ENCODE data around the gene TCF25. TPM values are rescaled to one million over a fixed set of nuclear protein-coding genes. Genes with fewer than 3 reads are reported as not detected.

TCF25 gene
- total RNA-seq, 1 donor from 2014 or later: 193 TPM

DNA sequence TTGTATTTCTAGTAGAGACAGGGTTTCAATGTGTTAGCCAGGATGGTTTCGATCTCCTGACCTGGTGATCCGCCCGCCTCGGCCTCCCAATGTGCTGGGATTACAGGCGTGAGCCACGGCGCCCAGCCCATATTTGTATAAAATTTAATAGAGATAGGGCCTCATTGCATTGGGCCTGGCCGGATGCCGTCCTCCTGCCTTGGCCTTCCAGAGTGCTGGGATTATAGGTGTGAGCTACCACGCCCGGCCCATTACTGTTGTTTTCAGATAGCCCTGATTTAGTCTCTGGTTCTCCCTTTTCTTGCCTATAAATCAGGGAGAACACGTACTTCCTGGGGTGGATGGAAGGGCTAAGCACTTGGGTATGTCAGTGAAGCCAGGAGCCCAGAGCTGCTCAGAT lies 78.7 kb downstream of the TCF25 start:
- no peaks in the 10 kb centered on the region for H3K9me3 Mint-ChIP-seq (ENCODE audit: unreplicated experiment)
- TF ChIP-seq CTCF (IDR thresholded peaks at IDR 0.05; ENCODE audit: insufficient read depth, low read depth, low read length) (no peak), EZH2 (IDR thresholded peaks at IDR 0.05; ENCODE audit: insufficient read depth, low read length) (no peak)
- peaks cover 44% of the 10 kb centered on the region for H4K20me1 ChIP-seq (ENCODE audit: insufficient read depth, low read length)
- no peak overlapping the region for H3K4me2 ChIP-seq (ENCODE audit: low read length)
- H3K4me1 ChIP-seq (ENCODE audit: insufficient read depth, low read length): peaks cover 11% of the 10 kb centered on the region
- H3K36me3 Mint-ChIP-seq (ENCODE audit: low read depth, unreplicated experiment): peaks cover 8% of the 10 kb centered on the region
- no peaks in the 10 kb centered on the region for H3K36me3 ChIP-seq (ENCODE audit: insufficient read depth, low read length)
- H3K9me3 ChIP-seq (ENCODE audit: insufficient read depth, low read depth, low read length): no peaks in the 10 kb centered on the region
- no peak for DNase-seq (ENCODE audit: low read depth)
- H3K27me3 Mint-ChIP-seq (ENCODE audit: low read depth, unreplicated experiment): no peaks in the 10 kb centered on the region
- no peak overlapping the region for H3K27ac ChIP-seq (ENCODE audit: low read depth, low read length)
- H2AFZ ChIP-seq (ENCODE audit: low read depth, low read length): no peak overlapping the region
- H3K9ac ChIP-seq (ENCODE audit: low read length): no peak overlapping the region
- peaks cover 2% of the 10 kb centered on the region for H3K4me1 Mint-ChIP-seq (ENCODE audit: low read depth, unreplicated experiment)
- H3K4me3 ChIP-seq (ENCODE audit: insufficient read depth, low read depth, low read length): no peak overlapping the region
- H3K79me2 ChIP-seq (ENCODE audit: insufficient read depth, low read length): peaks cover 35% of the 10 kb centered on the region
- H3K4me3 Mint-ChIP-seq (ENCODE audit: unreplicated experiment): no peak overlapping the region
- H3K27me3 ChIP-seq (ENCODE audit: insufficient read depth, low read length): no peaks in the 10 kb centered on the region
- FAIRE-seq: no peak
- H3K27ac Mint-ChIP-seq (ENCODE audit: unreplicated experiment): no peak overlapping the region

DNA sequence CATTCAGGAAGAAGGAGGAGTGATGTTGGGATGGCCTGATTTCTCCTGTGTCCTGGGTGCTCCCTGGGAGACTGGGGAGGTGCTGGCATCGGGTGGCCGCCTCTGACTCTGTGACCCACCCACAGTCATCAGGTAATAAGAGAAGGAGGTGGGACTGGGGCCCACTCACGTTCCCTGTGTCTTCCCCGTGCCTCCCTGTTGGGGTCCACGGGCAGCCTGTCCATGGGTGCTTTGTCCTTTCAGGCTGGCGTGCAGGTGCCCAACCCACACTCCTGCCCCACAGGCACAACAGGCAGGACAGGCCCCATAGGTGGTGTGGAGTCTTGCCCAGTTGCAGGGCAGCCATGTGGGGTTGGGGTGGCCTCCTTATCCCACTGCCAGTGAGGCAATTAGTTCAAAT lies 79.2 kb downstream of the TCF25 start:
- no peaks in the 10 kb centered on the region for H3K36me3 ChIP-seq (ENCODE audit: insufficient read depth, low read length)
- H3K4me3 ChIP-seq (ENCODE audit: insufficient read depth, low read depth, low read length): no peak overlapping the region
- Mint-ChIP-seq H3K4me1 (ENCODE audit: low read depth, unreplicated experiment) (peaks cover 2% of the 10 kb centered on the region), H3K27me3 (ENCODE audit: low read depth, unreplicated experiment) (no peaks in the 10 kb centered on the region), H3K9me3 (ENCODE audit: unreplicated experiment) (no peaks in the 10 kb centered on the region), H3K36me3 (ENCODE audit: low read depth, unreplicated experiment) (peaks cover 8% of the 10 kb centered on the region), H3K4me3 (ENCODE audit: unreplicated experiment) (peak overlapping the region; percentile 45), H3K27ac (ENCODE audit: unreplicated experiment) (no peak overlapping the region)
- H4K20me1 ChIP-seq (ENCODE audit: insufficient read depth, low read length): peaks cover 44% of the 10 kb centered on the region
- no peak overlapping the region for H3K27ac ChIP-seq (ENCODE audit: low read depth, low read length)
- H3K9ac ChIP-seq (ENCODE audit: low read length): no peak overlapping the region
- no peak for DNase-seq (ENCODE audit: low read depth)
- no peak overlapping the region for H2AFZ ChIP-seq (ENCODE audit: low read depth, low read length)
- no peaks in the 10 kb centered on the region for H3K9me3 ChIP-seq (ENCODE audit: insufficient read depth, low read depth, low read length)
- TF ChIP-seq CTCF (IDR thresholded peaks at IDR 0.05; ENCODE audit: insufficient read depth, low read depth, low read length) (no peak), EZH2 (IDR thresholded peaks at IDR 0.05; ENCODE audit: insufficient read depth, low read length) (no peak)
- H3K4me1 ChIP-seq (ENCODE audit: insufficient read depth, low read length): peaks cover 11% of the 10 kb centered on the region
- FAIRE-seq: no peak
- H3K79me2 ChIP-seq (ENCODE audit: insufficient read depth, low read length): peaks cover 35% of the 10 kb centered on the region
- no peaks in the 10 kb centered on the region for H3K27me3 ChIP-seq (ENCODE audit: insufficient read depth, low read length)
- H3K4me2 ChIP-seq (ENCODE audit: low read length): no peak overlapping the region

- peaks cover 44% of the 10 kb centered on the region for H4K20me1 ChIP-seq (ENCODE audit: insufficient read depth, low read length)
- Mint-ChIP-seq H3K4me3 (ENCODE audit: unreplicated experiment) (no peak overlapping the region), H3K27me3 (ENCODE audit: low read depth, unreplicated experiment) (no peaks in the 10 kb centered on the region), H3K9me3 (ENCODE audit: unreplicated experiment) (no peaks in the 10 kb centered on the region), H3K27ac (ENCODE audit: unreplicated experiment) (no peak overlapping the region), H3K36me3 (ENCODE audit: low read depth, unreplicated experiment) (peaks cover 15% of the 10 kb centered on the region), H3K4me1 (ENCODE audit: low read depth, unreplicated experiment) (peaks cover 4% of the 10 kb centered on the region)
- H3K4me3 ChIP-seq (ENCODE audit: insufficient read depth, low read depth, low read length): no peak overlapping the region
- H2AFZ ChIP-seq (ENCODE audit: low read depth, low read length): no peak overlapping the region
- no peaks in the 10 kb centered on the region for H3K9me3 ChIP-seq (ENCODE audit: insufficient read depth, low read depth, low read length)
- H3K9ac ChIP-seq (ENCODE audit: low read length): no peak overlapping the region
- H3K36me3 ChIP-seq (ENCODE audit: insufficient read depth, low read length): peaks cover 9% of the 10 kb centered on the region
- no peak overlapping the region for H3K4me2 ChIP-seq (ENCODE audit: low read length)
- no peak for TF ChIP-seq CTCF (IDR thresholded peaks at IDR 0.05; ENCODE audit: insufficient read depth, low read depth, low read length)
- TF ChIP-seq EZH2 (IDR thresholded peaks at IDR 0.05; ENCODE audit: insufficient read depth, low read length): no peak
- no peaks in the 10 kb centered on the region for H3K27me3 ChIP-seq (ENCODE audit: insufficient read depth, low read length)
- no peak overlapping the region for H3K27ac ChIP-seq (ENCODE audit: low read depth, low read length)
- peaks cover 35% of the 10 kb centered on the region for H3K79me2 ChIP-seq (ENCODE audit: insufficient read depth, low read length)
- FAIRE-seq (no peak), DNase-seq (ENCODE audit: low read depth) (no peak)
- H3K4me1 ChIP-seq (ENCODE audit: insufficient read depth, low read length): peaks cover 7% of the 10 kb centered on the region
These were observed 80.4 kb downstream of the TCF25 start for GRCh38 chr16:89953671-89954406.

Measured in astrocyte (in vitro differentiated cells and primary cell).